H9 (cell line): ENCODE results near the gene PFDN2. TPM values are rescaled to one million over a fixed set of nuclear protein-coding genes. Genes with fewer than 3 reads are reported as not detected.

Source experiments
- DNase-seq: peaks from one replicate; pipeline ENCODE4 v3.0.0-alpha.2; 2017
- H2AFZ ChIP-seq: one replicate; pipeline ENCODE4 v1.6.1; 2013; ENCODE audit warnings: mild to moderate bottlenecking, low read length, control low read depth, moderate library complexity
- H2AK5ac ChIP-seq: 2 replicates; pipeline ENCODE4 v1.6.1; 2013; ENCODE audit warnings: low read length, control low read depth, mixed read lengths; ENCODE audit not compliant: insufficient read length
- H2BK120ac ChIP-seq: one replicate; pipeline ENCODE4 v1.6.1; 2013; ENCODE audit warnings: low read depth, mild to moderate bottlenecking, low read length, control low read depth, inconsistent platforms; ENCODE audit not compliant: poor library complexity, severe bottlenecking
- H2BK12ac ChIP-seq: 2 replicates; pipeline ENCODE4 v1.6.1; 2013; ENCODE audit warnings: low read length, control low read depth, mixed read lengths, low read depth; ENCODE audit not compliant: insufficient read length
- H2BK15ac ChIP-seq: 2 replicates; pipeline ENCODE4 v1.6.1; 2013; ENCODE audit warnings: low read depth, low read length, control low read depth
- H2BK20ac ChIP-seq: one replicate; pipeline ENCODE4 v1.6.1; 2013; ENCODE audit warnings: low read depth, mild to moderate bottlenecking, low read length, control low read depth, inconsistent platforms; ENCODE audit not compliant: poor library complexity, severe bottlenecking
- H2BK5ac ChIP-seq: 2 replicates; pipeline ENCODE4 v1.6.1; 2013; ENCODE audit warnings: low read length, control low read depth, mixed read lengths; ENCODE audit not compliant: insufficient read length
- H3K14ac ChIP-seq: 2 replicates; pipeline ENCODE4 v1.6.1; 2013; ENCODE audit warnings: low read length, control low read depth; ENCODE audit not compliant: insufficient read depth
- H3K18ac ChIP-seq: 2 replicates; pipeline ENCODE4 v1.6.1; 2013; ENCODE audit warnings: low read depth, mild to moderate bottlenecking, mixed read lengths, low read length, control low read depth; ENCODE audit not compliant: insufficient read length
- H3K23ac ChIP-seq: 2 replicates; pipeline ENCODE4 v1.6.1; 2013; ENCODE audit warnings: low read length, control low read depth, mixed read lengths, low read depth; ENCODE audit not compliant: insufficient read length
- H3K23me2 ChIP-seq: 2 replicates; pipeline ENCODE4 v1.6.1; 2013; ENCODE audit warnings: low read depth, mild to moderate bottlenecking, mixed read lengths, low read length, control low read depth; ENCODE audit not compliant: insufficient read length, poor library complexity, severe bottlenecking
- H3K27ac ChIP-seq: 2 replicates; pipeline ENCODE4 v1.5.1; 2013; ENCODE audit warnings: low read length, control low read depth, mixed read lengths, low read depth; ENCODE audit not compliant: insufficient read length
- H3K27me3 ChIP-seq: 2 replicates; pipeline ENCODE4 v1.6.1; 2013; ENCODE audit warnings: low read length, control low read depth, inconsistent platforms; ENCODE audit not compliant: insufficient read depth
- H3K4ac ChIP-seq: 2 replicates; pipeline ENCODE4 v1.6.1; 2013; ENCODE audit warnings: low read depth, mild to moderate bottlenecking, control low read depth, inconsistent platforms, low read length, moderate library complexity
- H3K4me1 ChIP-seq: 2 replicates; pipeline ENCODE4 v1.6.1; 2013; ENCODE audit warnings: low read length, control low read depth, inconsistent platforms; ENCODE audit not compliant: insufficient read depth
- H3K4me2 ChIP-seq: 2 replicates; pipeline ENCODE4 v1.6.1; 2013; ENCODE audit warnings: low read length, control low read depth, mixed read lengths; ENCODE audit not compliant: insufficient read length, insufficient read depth
- H3K56ac ChIP-seq: 2 replicates; pipeline ENCODE4 v1.6.1; 2013; ENCODE audit warnings: low read depth, mild to moderate bottlenecking, mixed read lengths, low read length, control low read depth; ENCODE audit not compliant: insufficient read length
- H3K79me1 ChIP-seq: 2 replicates; pipeline ENCODE4 v1.6.1; 2013; ENCODE audit warnings: low read depth, mild to moderate bottlenecking, moderate library complexity, low read length, control low read depth, inconsistent platforms; ENCODE audit not compliant: insufficient read depth, poor library complexity, severe bottlenecking
- H3K79me2 ChIP-seq: 2 replicates; pipeline ENCODE4 v1.6.1; 2013; ENCODE audit warnings: low read length, control low read depth, inconsistent platforms; ENCODE audit not compliant: insufficient read depth
- H3K9ac ChIP-seq: 2 replicates; pipeline ENCODE4 v1.6.1; 2013; ENCODE audit warnings: low read length, control low read depth, mixed read lengths; ENCODE audit not compliant: insufficient read length; ENCODE audit errors: extremely low read depth
- H3K9me3 ChIP-seq: one replicate; pipeline ENCODE4 v1.6.1; 2013; ENCODE audit warnings: low read depth, low read length, inconsistent platforms; ENCODE audit not compliant: control insufficient read depth
- H3T11ph ChIP-seq: one replicate; pipeline ENCODE4 v1.6.1; 2013; ENCODE audit warnings: mild to moderate bottlenecking, low read length, control low read depth, inconsistent platforms
- H4K20me1 ChIP-seq: one replicate; pipeline ENCODE4 v1.6.1; 2013; ENCODE audit not compliant: control insufficient read depth, insufficient read length, insufficient read depth
- H4K5ac ChIP-seq: 2 replicates; pipeline ENCODE4 v1.6.1; 2013; ENCODE audit warnings: low read depth, mild to moderate bottlenecking, mixed read lengths, low read length, control low read depth; ENCODE audit not compliant: insufficient read length
- H4K8ac ChIP-seq: replicated peaks from 2 replicates; pipeline ENCODE4 v1.6.1; 2013; ENCODE audit warnings: low read length, control low read depth, mixed read lengths, low read depth; ENCODE audit not compliant: insufficient read length
- H4K91ac ChIP-seq: 2 replicates; pipeline ENCODE4 v1.6.1; 2013; ENCODE audit warnings: low read depth, mild to moderate bottlenecking, moderate library complexity, mixed read lengths, low read length, control low read depth; ENCODE audit not compliant: insufficient read length
- H3K27ac Mint-ChIP-seq, 3 experiments: 2 replicates in 2 of 3; 3 replicates in 1 of 3; pipeline ENCODE4 v1.8.0; 2020 to 2021; ENCODE audit warnings: mixed read lengths in 3 of 3, mild to moderate bottlenecking in 1 of 3, moderate library complexity in 1 of 3
- H3K27me3 Mint-ChIP-seq: 2 replicates; pipeline ENCODE4 v1.8.0; 2021; ENCODE audit warnings: low read depth, mild to moderate bottlenecking, moderate library complexity, mixed read lengths
- H3K36me3 Mint-ChIP-seq, 3 experiments: 2 replicates in 2 of 3; 3 replicates in 1 of 3; pipeline ENCODE4 v1.8.0; 2020 to 2021; ENCODE audit warnings: low read depth in 3 of 3, mixed read lengths in 3 of 3; ENCODE audit not compliant: insufficient read depth in 1 of 3
- H3K4me1 Mint-ChIP-seq, 2 experiments: 2 replicates each; pipeline ENCODE4 v1.8.0; 2020; ENCODE audit warnings: mixed read lengths in 2 of 2
- H3K4me3 Mint-ChIP-seq, 2 experiments: 2 replicates in 1 of 2; 3 replicates in 1 of 2; pipeline ENCODE4 v1.8.0; 2020 to 2021; ENCODE audit warnings: mild to moderate bottlenecking in 2 of 2, mixed read lengths in 2 of 2, moderate library complexity in 1 of 2
- H3K9me3 Mint-ChIP-seq, 2 experiments: 2 replicates in 1 of 2; 3 replicates in 1 of 2; pipeline ENCODE4 v1.8.0; 2020; ENCODE audit warnings: mild to moderate bottlenecking in 2 of 2, mixed read lengths in 2 of 2, moderate library complexity in 1 of 2
- WGBS: extraction: QIAGEN DNeasy Blood & Tissue Kit; methylation state at CpG from one replicate; pipeline ENCODE4 v1.1.7; 2013; ENCODE audit warnings: missing lambda C conversion rate, low lambda C conversion rate, mixed read lengths; ENCODE audit not compliant: insufficient read length; ENCODE audit errors: extremely low coverage; 5-methylcytosine and 5-hydroxymethylcytosine counted together
- total RNA-seq: library from RNA; stranded (reverse); gene quantifications from 2 replicates; pipeline ENCODE4 v1.2.1, GENCODE V29; 2021
- TF ChIP-seq, protein P1 (sequence below): fragments of 200-600 bp; sonication (generic); conservative IDR thresholded peaks from 3 replicates; pipeline ENCODE4 v1.8.0; 2021; ENCODE audit warnings: antibody characterized with exemption, mild to moderate bottlenecking

PFDN2 gene
- total RNA-seq, 1 experiment from 2014 or later = 71.8 TPM

DNA sequence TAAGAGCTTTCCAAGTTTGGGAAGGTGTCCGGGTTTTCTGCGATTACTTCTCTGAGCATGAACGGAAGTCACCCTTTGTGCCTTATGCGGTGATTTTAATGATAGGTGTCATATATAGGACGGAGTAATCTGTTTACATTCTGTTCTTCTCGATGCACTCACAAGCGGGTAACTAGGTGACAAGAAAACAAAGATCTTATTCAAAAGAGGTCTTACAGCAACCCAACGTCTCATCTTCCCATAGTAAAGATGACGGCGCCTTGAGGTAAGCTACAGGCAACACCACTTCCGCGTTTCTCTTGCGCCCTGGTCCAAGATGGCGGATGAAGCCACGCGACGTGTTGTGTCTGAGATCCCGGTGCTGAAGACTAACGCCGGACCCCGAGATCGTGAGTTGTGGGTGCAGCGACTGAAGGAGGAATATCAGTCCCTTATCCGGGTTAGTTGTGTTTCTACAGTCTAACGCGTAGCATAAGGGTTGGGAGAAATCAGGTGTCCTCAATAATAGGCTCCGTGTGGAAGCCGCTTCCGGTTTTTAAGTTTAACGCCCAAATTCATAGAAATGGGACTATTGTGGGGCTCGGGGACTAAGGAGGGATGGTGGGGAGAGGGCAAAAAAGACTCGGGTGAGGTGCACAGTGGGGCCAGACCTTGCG is 36.0 kb upstream of the PFDN2 start, which contains the start of gene UFC1:
UFC1 (plus strand) TSS at position 297 of the 656 bp plus-strand sequence; CDS start at position 317, 20 bp downstream.
- peak within 1 kb of the TSS; percentile 99 to 100 for H3K4me3 Mint-ChIP-seq
- Histone ChIP-seq H3K4me2 (peak within 1 kb of the TSS; percentile 69), H3K14ac (peak within 1 kb of the TSS; percentile 100), H3K4ac (peak within 1 kb of the TSS; percentile 84; the same call in 1 of the 2 replicates), H4K20me1 (no peaks in the 10 kb centered on the region), H4K5ac (peak within 1 kb of the TSS; percentile 39), H3K9ac (peak within 1 kb of the TSS; percentile 98), H2AFZ (peak within 1 kb of the TSS; percentile 99), H3K79me2 (no peaks in the 10 kb centered on the region), H2BK15ac (no peak within 1 kb of the TSS), H2BK5ac (peak within 1 kb of the TSS; percentile 66), H3K9me3 (no peaks in the 10 kb centered on the region), H4K8ac (peak within 1 kb of the TSS; percentile 98), H3K4me1 (no peaks in the 10 kb centered on the region), H3K79me1 (no peaks in the 10 kb centered on the region), H3K23me2 (no peaks in the 10 kb centered on the region), H2BK12ac (peak within 1 kb of the TSS; percentile 77), H2AK5ac (peak within 1 kb of the TSS; percentile 51), H3T11ph (peak within 1 kb of the TSS; percentile 100), H2BK120ac (peak within 1 kb of the TSS; percentile 95), H2BK20ac (peak within 1 kb of the TSS; percentile 78), H3K56ac (peak within 1 kb of the TSS; percentile 71), H3K18ac (peak within 1 kb of the TSS; percentile 99), H3K23ac (peak within 1 kb of the TSS; percentile 2), H4K91ac (no peak within 1 kb of the TSS), H3K27ac (peak within 1 kb of the TSS; percentile 93), H3K27me3 (no peaks in the 10 kb centered on the region)
- peaks cover 10 to 20% (median 17%) of the 10 kb centered on the region in 3 experiments; a peak in 6 of 7 replicates for H3K36me3 Mint-ChIP-seq
- no peaks in the 10 kb centered on the region for H3K9me3 Mint-ChIP-seq
- peak; percentile 85 for DNase-seq
- H3K4me1 Mint-ChIP-seq = peaks cover 15 to 16% of the 10 kb centered on the region in 2 experiments
- H3K27ac Mint-ChIP-seq = peak within 1 kb of the TSS; percentile 98 to 100 (median 100)
- WGBS = no CpG with 5 or more reads among the region's 33 CpGs
- no peaks in the 10 kb centered on the region for H3K27me3 Mint-ChIP-seq
- TF ChIP-seq, protein P1, sequence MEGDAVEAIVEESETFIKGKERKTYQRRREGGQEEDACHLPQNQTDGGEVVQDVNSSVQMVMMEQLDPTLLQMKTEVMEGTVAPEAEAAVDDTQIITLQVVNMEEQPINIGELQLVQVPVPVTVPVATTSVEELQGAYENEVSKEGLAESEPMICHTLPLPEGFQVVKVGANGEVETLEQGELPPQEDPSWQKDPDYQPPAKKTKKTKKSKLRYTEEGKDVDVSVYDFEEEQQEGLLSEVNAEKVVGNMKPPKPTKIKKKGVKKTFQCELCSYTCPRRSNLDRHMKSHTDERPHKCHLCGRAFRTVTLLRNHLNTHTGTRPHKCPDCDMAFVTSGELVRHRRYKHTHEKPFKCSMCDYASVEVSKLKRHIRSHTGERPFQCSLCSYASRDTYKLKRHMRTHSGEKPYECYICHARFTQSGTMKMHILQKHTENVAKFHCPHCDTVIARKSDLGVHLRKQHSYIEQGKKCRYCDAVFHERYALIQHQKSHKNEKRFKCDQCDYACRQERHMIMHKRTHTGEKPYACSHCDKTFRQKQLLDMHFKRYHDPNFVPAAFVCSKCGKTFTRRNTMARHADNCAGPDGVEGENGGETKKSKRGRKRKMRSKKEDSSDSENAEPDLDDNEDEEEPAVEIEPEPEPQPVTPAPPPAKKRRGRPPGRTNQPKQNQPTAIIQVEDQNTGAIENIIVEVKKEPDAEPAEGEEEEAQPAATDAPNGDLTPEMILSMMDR = no peak
